Sigmoid colon (tissue), 7 donors: ENCODE results near the gene KLK4. TPM values are rescaled to one million over a fixed set of nuclear protein-coding genes. Genes with fewer than 3 reads are reported as not detected.
"Not testable (repeated sequence)": the region's sequence is repeated elsewhere in the genome, so short reads cannot be mapped to it uniquely, and the experiment has no call there.

ENCODE experiments used
- DNase-seq: peaks from one replicate; pipeline ENCODE4 v3.0.0-alpha.2; 2019
- H3K27ac ChIP-seq, 4 donors: fragments of 200-600 bp; sonication (generic); one replicate each; pipeline ENCODE4 v1.5.1; 2016 to 2019; ENCODE audit warnings: mild to moderate bottlenecking in 1 of 4
- H3K27me3 ChIP-seq, 3 donors: fragments of 200-600 bp; sonication (generic); one replicate each; pipeline ENCODE4 v1.5.1; 2019; ENCODE audit warnings: mild to moderate bottlenecking in 1 of 3
- H3K36me3 ChIP-seq, 4 donors: fragments of 200-600 bp; sonication (generic); one replicate each; pipeline ENCODE4 v1.5.1; 2016 to 2019
- H3K4me1 ChIP-seq, 4 donors: fragments of 200-600 bp; sonication (generic); one replicate each; pipeline ENCODE4 v1.5.1; 2017 to 2019
- H3K4me3 ChIP-seq, 4 donors: fragments of 200-600 bp; sonication (generic); one replicate each; pipeline ENCODE4 v1.5.1; 2017 to 2019; ENCODE audit warnings: mild to moderate bottlenecking in 2 of 4, moderate library complexity in 1 of 4
- H3K9me3 ChIP-seq, 4 donors: fragments of 200-600 bp in 3 of 4; sonication (generic) in 3 of 4; one replicate each; pipeline versions ENCODE4 v1.5.1 to v1.6.1; 2013 to 2019
- CTCF ChIP-seq, 4 experiments: fragments of 450-650 bp in 3 of 4; fragments of 200-600 bp in 1 of 4; IDR thresholded peaks; one replicate each; pipeline ENCODE4 v1.5.1; 2016 to 2019; ENCODE audit warnings: antibody characterized with exemption in 4 of 4, mild to moderate bottlenecking in 3 of 4, moderate library complexity in 2 of 4
- EP300 ChIP-seq, 4 donors: sonication (generic); formaldehyde crosslinking; IDR thresholded peaks; one replicate each; pipeline ENCODE4 v1.6.1; 2017; ENCODE audit warnings: antibody characterized with exemption in 4 of 4
- POLR2A ChIP-seq, 2 donors: fragments of 450-650 bp; IDR thresholded peaks; one replicate each; pipeline ENCODE4 v1.6.1; 2016; ENCODE audit warnings: antibody characterized with exemption in 2 of 2, mild to moderate bottlenecking in 2 of 2, moderate library complexity in 2 of 2
- POLR2AphosphoS5 ChIP-seq, 4 donors: sonication (generic); formaldehyde crosslinking; IDR thresholded peaks; one replicate each; pipeline ENCODE4 v1.6.1; 2017; ENCODE audit warnings: antibody characterized with exemption in 4 of 4
- WGBS, 2 donors: extraction: QIAGEN DNeasy Blood & Tissue Kit; methylation state at CpG; one replicate each; pipeline ENCODE4 v1.1.7; 2013; 5-methylcytosine and 5-hydroxymethylcytosine counted together
- intact Hi-C: fragments of 100-400 bp; cut with DNase I; formaldehyde crosslinking; loops from one replicate; pipeline ENCODE4 v1.15.1; 2023
- polyA plus RNA-seq, 3 donors: library from polyadenylated mRNA; stranded (reverse); fragments of 200-250 nt; gene quantifications; one replicate each; pipeline ENCODE4 v1.2.3, GENCODE V29; 2013
- total RNA-seq, 4 donors: library from RNA; depleted of rRNA; stranded (reverse); fragments of >200 nt; gene quantifications; one replicate each; pipeline ENCODE4 v1.1.0, GENCODE V29; 2016
- donor health status: healthy with polysubstance abuse.
- donor health status: Bipolar disorder and iron deficiency.
- donor health status: healthy.

The KLK4 gene
- total and polyA plus RNA-seq, 7 donors = 0.39 to 2.8 (median 1.2) TPM; not detected in 4

GRCh38 chr19:50896591-50897190 lies 14.5 kb downstream of the KLK4 start:
- peaks cover 0 to 13% (median 0%) of the 10 kb centered on the region in 3 donors for H3K27me3 ChIP-seq
- DNase-seq = no peak
- H3K36me3 ChIP-seq = no peaks in the 10 kb centered on the region
- no peak overlapping the region for H3K27ac ChIP-seq
- H3K4me1 ChIP-seq = peaks cover 0 to 4% (median 0%) of the 10 kb centered on the region in 4 donors
- no peak for TF ChIP-seq CTCF (IDR thresholded peaks at IDR 0.05)
- TF ChIP-seq POLR2A (IDR thresholded peaks at IDR 0.05) = no peak
- no peak for TF ChIP-seq EP300 (IDR thresholded peaks at IDR 0.05)
- TF ChIP-seq POLR2AphosphoS5 (IDR thresholded peaks at IDR 0.05) = no peak
- H3K4me3 ChIP-seq = no peak overlapping the region
- intact Hi-C loops = no loop called here
- no peaks in the 10 kb centered on the region for H3K9me3 ChIP-seq
- 73 to 80% methylated on average over 6 of the region's 6 CpGs for WGBS, 2 donors

- H3K9me3 ChIP-seq, DNase-seq, H3K36me3 ChIP-seq, H3K4me1 ChIP-seq, H3K27ac ChIP-seq, H3K4me3 ChIP-seq, intact Hi-C loops: not testable (repeated sequence)
- WGBS, 2 donors = 89 to 93% methylated on average over 9 of the region's 9 CpGs
- peaks cover 0 to 12% (median 0%) of the 10 kb centered on the region in 3 donors for H3K27me3 ChIP-seq
Measured at GRCh38 chr19:50896089-50896590, 15.1 kb downstream of the KLK4 start.

GRCh38 chr19:50894478-50895356 lies 16.5 kb downstream of the KLK4 start:
- Histone ChIP-seq H3K9me3 (no peaks in the 10 kb centered on the region), H3K27ac (no peak overlapping the region), H3K4me1 (peaks cover 0 to 6% (median 2%) of the 10 kb centered on the region in 4 donors), H3K27me3 (peaks cover 0 to 12% (median 0%) of the 10 kb centered on the region in 3 donors), H3K36me3 (no peaks in the 10 kb centered on the region), H3K4me3 (no peak overlapping the region)
- WGBS, 2 donors = 57 to 69% methylated on average over 10 of the region's 10 CpGs
- peak; percentile 84 for DNase-seq
- intact Hi-C loops = no loop called here
- TF ChIP-seq EP300 (IDR thresholded peaks at IDR 0.05) (no peak), POLR2AphosphoS5 (IDR thresholded peaks at IDR 0.05) (peak in 1 of 4 donors; percentile 27)

- TF ChIP-seq EP300 (IDR thresholded peaks at IDR 0.05) (no peak), POLR2A (IDR thresholded peaks at IDR 0.05) (no peak), CTCF (IDR thresholded peaks at IDR 0.05) (no peak), POLR2AphosphoS5 (IDR thresholded peaks at IDR 0.05) (no peak)
- Histone ChIP-seq H3K4me1 (peaks cover 0 to 6% (median 2%) of the 10 kb centered on the region in 4 donors), H3K9me3 (no peaks in the 10 kb centered on the region), H3K27ac (no peak overlapping the region), H3K36me3 (no peaks in the 10 kb centered on the region), H3K27me3 (peaks cover 0 to 12% (median 0%) of the 10 kb centered on the region in 3 donors), H3K4me3 (no peak overlapping the region)
- WGBS, 2 donors = 92 to 93% methylated on average over 18 of the region's 18 CpGs
- no peak for DNase-seq
- intact Hi-C loops = no loop called here
Measured at GRCh38 chr19:50893047-50893736, 18.0 kb downstream of the KLK4 start.

- Histone ChIP-seq H3K27ac (peak overlapping the region in 1 of 4 donors; percentile 58), H3K4me1 (peaks cover 0 to 6% (median 2%) of the 10 kb centered on the region in 4 donors), H3K27me3 (peaks cover 0 to 12% (median 0%) of the 10 kb centered on the region in 3 donors), H3K36me3 (no peaks in the 10 kb centered on the region), H3K9me3 (no peaks in the 10 kb centered on the region), H3K4me3 (no peak overlapping the region)
- intact Hi-C loops = no loop called here
- 86 to 97% methylated on average over 5 of the region's 5 CpGs for WGBS, 2 donors
- DNase-seq = no peak
- TF ChIP-seq POLR2A (IDR thresholded peaks at IDR 0.05) (no peak), EP300 (IDR thresholded peaks at IDR 0.05) (no peak), CTCF (IDR thresholded peaks at IDR 0.05) (no peak)
Measured at GRCh38 chr19:50891253-50891625, 20.0 kb downstream of the KLK4 start.
